Measurements from ENCODE around the gene TWIST2.

The TWIST2 gene

DNA sequence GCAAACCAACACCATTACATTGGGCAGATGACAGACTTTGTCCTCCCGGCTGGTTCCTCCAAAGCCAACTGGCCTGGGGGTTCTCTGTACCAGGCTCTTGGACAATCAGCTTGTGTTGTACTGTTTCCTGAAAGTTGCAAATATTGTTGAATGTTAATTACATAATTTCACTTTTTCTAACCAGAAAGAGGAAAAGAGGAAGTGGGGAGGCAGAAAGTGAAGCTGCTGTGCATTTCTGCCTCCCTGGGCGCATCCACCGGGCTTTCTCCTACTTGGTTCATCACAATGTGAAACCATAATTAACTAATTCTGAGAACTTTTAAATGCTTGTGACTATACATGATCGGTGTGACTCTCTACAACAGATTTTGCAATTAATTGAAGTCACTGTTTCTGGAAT is 10.1 kb downstream of the TWIST2 start:
- no peak for TF ChIP-seq CTCF (IDR thresholded peaks at IDR 0.05; ENCODE audit: borderline replicate concordance, control extremely low read depth, extremely low read depth, insufficient read depth, missing control alignments)
- in situ Hi-C loops (cut with MboI; ENCODE audit: low sequenced_read_pairs, unreplicated experiment) = no loop called here
- DNase-seq (ENCODE audit: low spot score) = no peak

- TF ChIP-seq CTCF (IDR thresholded peaks at IDR 0.05; ENCODE audit: borderline replicate concordance, control extremely low read depth, extremely low read depth, insufficient read depth, missing control alignments) = no peak
- in situ Hi-C loops (cut with MboI; ENCODE audit: low sequenced_read_pairs, unreplicated experiment) = no loop called here
- no peak for DNase-seq (ENCODE audit: low spot score)
Measured at GRCh38 chr2:238859636-238860347, 11.9 kb downstream of the TWIST2 start.

GRCh38 chr2:238861013-238861730 is 13.3 kb downstream of the TWIST2 start:
- in situ Hi-C loops (cut with MboI; ENCODE audit: low sequenced_read_pairs, unreplicated experiment) = no loop called here
- no peak for DNase-seq (ENCODE audit: low spot score)
- TF ChIP-seq CTCF (IDR thresholded peaks at IDR 0.05; ENCODE audit: borderline replicate concordance, control extremely low read depth, extremely low read depth, insufficient read depth, missing control alignments) = no peak

DNA sequence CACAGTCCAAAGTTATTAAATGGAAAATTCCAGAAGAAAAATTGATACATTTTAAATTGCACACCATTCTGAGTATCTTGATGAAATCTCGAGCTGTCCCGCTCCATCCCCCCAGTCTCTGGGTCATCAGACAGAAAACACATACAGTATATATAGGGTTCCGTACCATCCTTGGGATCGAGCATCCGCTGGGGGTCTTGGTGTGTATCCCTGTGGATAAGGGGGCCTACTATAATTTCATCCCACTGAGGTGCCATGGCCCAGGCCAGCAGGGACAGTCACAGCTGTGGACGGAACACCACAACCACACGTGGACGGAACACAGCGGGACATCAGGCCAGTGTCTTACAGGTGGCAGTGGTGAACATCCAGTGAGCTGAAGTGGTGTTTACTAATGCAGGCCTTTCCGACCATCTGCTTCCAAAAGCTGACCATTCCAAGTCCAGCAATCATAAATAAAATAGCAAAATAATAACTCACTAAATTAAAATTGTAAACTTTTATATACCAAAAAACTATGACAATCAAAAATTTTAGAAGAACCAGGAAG is 14.0 kb downstream of the TWIST2 start:
- no peak for TF ChIP-seq CTCF (IDR thresholded peaks at IDR 0.05; ENCODE audit: borderline replicate concordance, control extremely low read depth, extremely low read depth, insufficient read depth, missing control alignments)
- no peak for DNase-seq (ENCODE audit: low spot score)
- in situ Hi-C loops (cut with MboI; ENCODE audit: low sequenced_read_pairs, unreplicated experiment) = no loop called here

DNA sequence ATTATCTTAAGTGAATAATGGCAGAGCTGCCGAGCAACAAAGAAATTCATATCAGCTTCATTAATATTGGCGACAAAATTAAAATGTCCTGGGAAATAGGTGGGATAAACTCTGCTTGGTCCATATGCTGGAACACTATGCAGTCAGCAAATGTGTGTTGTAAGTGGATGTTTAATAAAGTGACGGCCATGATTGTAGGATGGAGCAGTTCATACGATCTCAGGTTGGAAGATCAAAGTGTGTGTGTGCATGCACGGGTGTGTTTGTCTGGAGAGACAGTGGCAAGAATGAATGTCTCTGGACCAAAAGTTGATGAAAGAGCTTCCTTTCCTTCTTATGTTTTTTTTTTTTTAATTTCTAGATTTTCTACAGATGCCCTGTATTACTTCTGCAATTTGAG is 14.8 kb downstream of the TWIST2 start:
- DNase-seq (ENCODE audit: low spot score) = no peak

DNA sequence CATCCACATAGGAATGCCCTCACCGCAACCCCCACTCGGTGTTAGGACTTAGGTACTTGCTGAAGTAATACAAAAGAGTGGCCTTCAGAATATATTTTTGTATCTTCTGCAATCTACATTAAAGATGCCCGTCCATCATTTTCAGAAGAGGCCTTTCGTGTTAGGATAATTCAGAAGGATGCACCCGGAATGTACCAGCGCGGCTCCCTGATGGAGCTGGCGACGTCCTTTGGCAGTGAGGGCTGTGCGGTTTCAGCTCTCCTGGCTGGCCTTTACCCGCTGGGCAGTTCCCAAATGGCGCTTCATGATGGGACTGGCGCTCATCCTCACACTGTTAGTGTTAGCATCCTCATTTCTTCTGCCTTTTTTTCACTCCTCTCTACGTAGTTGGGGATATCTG is 15.3 kb downstream of the TWIST2 start:
- DNase-seq (ENCODE audit: low spot score) = no peak
- in situ Hi-C loops (cut with MboI; ENCODE audit: low sequenced_read_pairs, unreplicated experiment) = no loop called here
- no peak for TF ChIP-seq CTCF (IDR thresholded peaks at IDR 0.05; ENCODE audit: borderline replicate concordance, control extremely low read depth, extremely low read depth, insufficient read depth, missing control alignments)

More for the DNA sequence above, 14.8 kb downstream of the TWIST2 start:
- in situ Hi-C loops (cut with MboI; ENCODE audit: low sequenced_read_pairs, unreplicated experiment) = no loop called here
- no peak for TF ChIP-seq CTCF (IDR thresholded peaks at IDR 0.05; ENCODE audit: borderline replicate concordance, control extremely low read depth, extremely low read depth, insufficient read depth, missing control alignments)

All from GM13976 (cell line).